H1 (cell line): ENCODE data around the gene RPP14. TPM values are rescaled to one million over a fixed set of nuclear protein-coding genes. Genes with fewer than 3 reads are reported as not detected.

ENCODE experiments used
- CTCF ChIA-PET: fragments of 300-600 bp; sonication (Branson Sonifier 250); formaldehyde crosslinking; loops from one replicate; lab custom pipeline; 2021; ENCODE audit not compliant: partially characterized antibody; lab: Charles Lee
- POLR2A ChIA-PET: fragments of 300-600 bp; sonication (Branson Sonifier 250); formaldehyde crosslinking; loops from one replicate; lab custom pipeline; 2021; ENCODE audit warnings: inconsistent platforms; ENCODE audit not compliant: partially characterized antibody; lab: Charles Lee
- DNase-seq, 2 experiments: peaks; one replicate each; pipeline versions ENCODE4 v3.0.0 to v3.0.0-alpha.2; 2010 to 2022; ENCODE audit warnings: low spot score in 2 of 2, low read depth in 1 of 2, mixed read lengths in 1 of 2
- FAIRE-seq: peaks from 2 replicates; lab custom pipeline; 2011; peaks lifted over from hg19 to GRCh38; lab: Jason Lieb, UNC
- H2AFZ ChIP-seq: 2 replicates; pipeline ENCODE4 v1.8.1; 2012; ENCODE audit warnings: low read length, inconsistent platforms
- H2AK5ac ChIP-seq: 2 replicates; pipeline ENCODE4 v1.6.1; 2013; ENCODE audit warnings: low read depth, low read length
- H2BK120ac ChIP-seq: replicated peaks from 2 replicates; pipeline ENCODE3; 2013; ENCODE audit warnings: low read depth, low read length, inconsistent platforms
- H2BK12ac ChIP-seq: 2 replicates; pipeline ENCODE4 v1.6.1; 2013; ENCODE audit warnings: low read depth, low read length
- H2BK15ac ChIP-seq: 2 replicates; pipeline ENCODE4 v1.6.1; 2013; ENCODE audit warnings: low read length
- H2BK20ac ChIP-seq: 2 replicates; pipeline ENCODE4 v1.6.1; 2013; ENCODE audit warnings: low read length
- H2BK5ac ChIP-seq: 2 replicates; pipeline ENCODE4 v1.6.1; 2013; ENCODE audit warnings: low read depth, low read length
- H3K14ac ChIP-seq: 2 replicates; pipeline ENCODE4 v1.6.1; 2013; ENCODE audit warnings: inconsistent platforms; ENCODE audit not compliant: insufficient read length
- H3K18ac ChIP-seq: 2 replicates; pipeline ENCODE4 v1.6.1; 2013; ENCODE audit warnings: low read length; ENCODE audit errors: extremely low read depth
- H3K23ac ChIP-seq: 2 replicates; pipeline ENCODE4 v1.6.1; 2013; ENCODE audit warnings: inconsistent platforms; ENCODE audit not compliant: insufficient read length
- H3K23me2 ChIP-seq: 2 replicates; pipeline ENCODE4 v1.6.1; 2013; ENCODE audit warnings: low read depth, low read length
- H3K27ac ChIP-seq: 2 replicates; pipeline ENCODE4 v1.6.1; 2011; ENCODE audit warnings: low read depth, low read length, inconsistent platforms
- H3K27me3 ChIP-seq, 4 experiments: replicated peaks in 1 of 4; 1 replicate in 1 of 4; 2 replicates in 3 of 4; pipeline versions ENCODE4 v1.6.1 to v1.8.1; 2011 to 2013; ENCODE audit warnings: low read length in 3 of 4, mild to moderate bottlenecking in 3 of 4, inconsistent platforms in 2 of 4, mixed read lengths in 2 of 4, moderate library complexity in 1 of 4; ENCODE audit not compliant: control insufficient read depth in 3 of 4, insufficient read depth in 3 of 4; ENCODE audit errors: extremely low read depth in 1 of 4
- H3K36me3 ChIP-seq, 4 experiments: 2 replicates each; pipeline versions ENCODE4 v1.6.1 to v1.8.1; 2011 to 2013; ENCODE audit warnings: mild to moderate bottlenecking in 4 of 4, low read length in 3 of 4, moderate library complexity in 2 of 4, control low read depth in 1 of 4, inconsistent platforms in 1 of 4; ENCODE audit not compliant: insufficient read depth in 4 of 4, control insufficient read depth in 2 of 4
- H3K4ac ChIP-seq: replicated peaks from 2 replicates; pipeline ENCODE3; 2013; ENCODE audit warnings: low read length, low read depth, mixed read lengths, inconsistent platforms; ENCODE audit not compliant: insufficient read length
- H3K4me1 ChIP-seq, 4 experiments: replicated peaks in 1 of 4; 1 replicate in 1 of 4; 2 replicates in 3 of 4; pipeline versions ENCODE4 v1.6.1 to v1.8.1; 2011 to 2013; ENCODE audit warnings: low read length in 3 of 4, inconsistent platforms in 2 of 4, mixed read lengths in 1 of 4; ENCODE audit not compliant: insufficient read depth in 4 of 4, control insufficient read depth in 3 of 4
- H3K4me2 ChIP-seq, 2 experiments: 2 replicates each; pipeline versions ENCODE4 v1.6.1 to v1.8.1; 2011 to 2013; ENCODE audit warnings: low read depth in 2 of 2, low read length in 2 of 2, control low read depth in 1 of 2, inconsistent platforms in 1 of 2, mild to moderate bottlenecking in 1 of 2; ENCODE audit not compliant: insufficient read depth in 1 of 2
- H3K4me3 ChIP-seq, 4 experiments: fragments of 200-600, 300-600 bp in 1 of 4; sonication (generic), shearing (Covaris generic), sonication (Bioruptor Twin) in 1 of 4; 2 replicates each; pipeline versions ENCODE4 v1.5.1 to v1.8.1; 2011 to 2016; ENCODE audit warnings: low read length in 4 of 4, low read depth in 3 of 4, control low read depth in 2 of 4, inconsistent platforms in 2 of 4, mild to moderate bottlenecking in 2 of 4, mixed read lengths in 1 of 4, moderate library complexity in 1 of 4; ENCODE audit not compliant: insufficient read depth in 2 of 4; ENCODE audit errors: extremely low read depth in 1 of 4
- H3K56ac ChIP-seq: replicated peaks from 2 replicates; pipeline ENCODE3; 2013; ENCODE audit warnings: low read depth, mild to moderate bottlenecking, mixed read lengths, low read length, inconsistent platforms; ENCODE audit not compliant: insufficient read length
- H3K79me1 ChIP-seq: 2 replicates; pipeline ENCODE4 v1.6.1; 2013; ENCODE audit warnings: low read depth, low read length, control low read depth
- H3K79me2 ChIP-seq, 2 experiments: 2 replicates each; pipeline versions ENCODE4 v1.6.1 to v1.8.1; 2012 to 2013; ENCODE audit warnings: low read length in 2 of 2, mild to moderate bottlenecking in 2 of 2, inconsistent platforms in 1 of 2; ENCODE audit not compliant: insufficient read depth in 2 of 2, control insufficient read depth in 1 of 2
- H3K9ac ChIP-seq, 4 experiments: replicated peaks in 1 of 4; 1 replicate in 1 of 4; 2 replicates in 3 of 4; pipeline versions ENCODE4 v1.6.1 to v1.8.1; 2011 to 2013; ENCODE audit warnings: low read depth in 3 of 4, low read length in 3 of 4, control low read depth in 2 of 4, mild to moderate bottlenecking in 2 of 4, moderate library complexity in 2 of 4, inconsistent platforms in 1 of 4; ENCODE audit errors: extremely low read depth in 1 of 4
- H3K9me3 ChIP-seq, 2 experiments: 2 replicates each; pipeline versions ENCODE4 v1.6.1 to v1.8.1; 2012 to 2013; ENCODE audit warnings: mild to moderate bottlenecking in 2 of 2, moderate library complexity in 2 of 2, control low read depth in 1 of 2, inconsistent platforms in 1 of 2, low read depth in 1 of 2, low read length in 1 of 2, mixed read lengths in 1 of 2; ENCODE audit not compliant: insufficient read depth in 2 of 2
- H4K20me1 ChIP-seq, 2 experiments: replicated peaks in 1 of 2; 2 replicates each; pipeline versions ENCODE3 to v1.8.1; 2011 to 2013; ENCODE audit warnings: inconsistent platforms in 2 of 2, low read length in 2 of 2, mild to moderate bottlenecking in 1 of 2; ENCODE audit not compliant: insufficient read depth in 2 of 2, control insufficient read depth in 1 of 2
- H4K5ac ChIP-seq: 2 replicates; pipeline ENCODE4 v1.6.1; 2013; ENCODE audit warnings: low read length, low read depth, mixed read lengths, inconsistent platforms; ENCODE audit not compliant: insufficient read length
- H4K8ac ChIP-seq: 2 replicates; pipeline ENCODE4 v1.8.0; 2013; ENCODE audit warnings: mild to moderate bottlenecking, moderate library complexity, low read length, inconsistent platforms; ENCODE audit not compliant: insufficient read depth; ENCODE audit errors: extremely low read depth
- H4K91ac ChIP-seq: replicated peaks from 2 replicates; pipeline ENCODE3; 2013; ENCODE audit warnings: low read length, mixed read lengths, inconsistent platforms; ENCODE audit not compliant: insufficient read length
- ATF2 ChIP-seq: IDR thresholded peaks from 2 replicates; pipeline ENCODE4 v1.6.1; 2012; ENCODE audit warnings: low read length, inconsistent platforms
- ATF3 ChIP-seq: IDR thresholded peaks from 2 replicates; pipeline ENCODE4 v1.6.1; 2011; ENCODE audit warnings: low read depth, mild to moderate bottlenecking, low read length; ENCODE audit not compliant: insufficient read depth
- EP300 ChIP-seq, 2 experiments: IDR thresholded peaks; 1 replicate in 1 of 2; 2 replicates in 1 of 2; pipeline ENCODE4 v1.6.1; 2011 to 2012; ENCODE audit warnings: low read depth in 2 of 2, low read length in 2 of 2, mild to moderate bottlenecking in 2 of 2, borderline replicate concordance in 1 of 2, inconsistent platforms in 1 of 2, moderate library complexity in 1 of 2
- JUND ChIP-seq: IDR thresholded peaks from 2 replicates; pipeline ENCODE4 v1.6.1; 2011; ENCODE audit warnings: mild to moderate bottlenecking, improper control_type of control experiment, low read length
- KDM1A ChIP-seq: fragments of 200-600, 300-600 bp; sonication (generic); IDR thresholded peaks from 2 replicates; pipeline ENCODE4 v1.7.1; 2016; ENCODE audit warnings: mild to moderate bottlenecking, low read length, borderline replicate concordance
- NRF1 ChIP-seq: IDR thresholded peaks from 2 replicates; pipeline ENCODE4 v1.6.1; 2011; ENCODE audit warnings: mild to moderate bottlenecking, low read depth, low read length, improper control_type of control experiment
- RFX5 ChIP-seq: IDR thresholded peaks from 2 replicates; pipeline ENCODE4 v1.6.1; 2011; ENCODE audit warnings: low read depth, low read length, improper control_type of control experiment, borderline replicate concordance
- RXRA ChIP-seq: IDR thresholded peaks from 2 replicates; pipeline ENCODE4 v1.6.1; 2011; ENCODE audit warnings: low read depth, mild to moderate bottlenecking, low read length, moderate library complexity; ENCODE audit not compliant: insufficient read depth
- SRF ChIP-seq: IDR thresholded peaks from 2 replicates; pipeline ENCODE4 v1.6.1; 2011; ENCODE audit warnings: mild to moderate bottlenecking, low read depth, low read length, moderate library complexity
- USF2 ChIP-seq: IDR thresholded peaks from 2 replicates; pipeline ENCODE4 v1.6.1; 2011; ENCODE audit warnings: low read length, improper control_type of control experiment
- WGBS, 2 experiments: shearing (Covaris generic) in 1 of 2; methylation state at CpG; one replicate each; pipeline versions ENCODE4 v1.1.6 to v1.1.7; 2013 to 2015; ENCODE audit warnings: low lambda C conversion rate in 2 of 2, mixed read lengths in 2 of 2, inconsistent platforms in 1 of 2, low coverage in 1 of 2, missing lambda C conversion rate in 1 of 2; ENCODE audit not compliant: insufficient replicate concordance in 2 of 2, insufficient coverage in 1 of 2, insufficient read length in 1 of 2; ENCODE audit errors: extremely low coverage in 1 of 2, missing lambda C conversion rate in 1 of 2; 5-methylcytosine and 5-hydroxymethylcytosine counted together
- polyA plus RNA-seq, 7 experiments: library from polyadenylated mRNA; depleted of rRNA in 3 of 7; stranded (reverse) in 5 of 7; unstranded in 2 of 7; fragments of >200 nt in 5 of 7; fragments of 200-250 nt in 2 of 7; gene quantifications; 1 replicate in 5 of 7; 2 replicates in 1 of 7; 4 replicates in 1 of 7; pipeline versions ENCODE4 v1.2.1 to v1.2.3, GENCODE V29; 2011 to 2013; ENCODE audit warnings: missing spikeins in 2 of 7, mixed read lengths in 2 of 7
- total RNA-seq: library from RNA; stranded (reverse); fragmentation: NEBNext Ultra II Directional; extraction: Animal tissue kit (Norgen Biotek cat#: 25700); gene quantifications from 2 replicates; pipeline ENCODE4 v1.2.1, GENCODE V29; 2021

The RPP14 gene
- total and polyA plus RNA-seq, 2 of the 8 experiments (the other 6 are each of a cell fraction or from before 2014, with no cell fraction given) = 11.7 to 23.4 TPM

- H3K4ac ChIP-seq = no peak overlapping the region
- no peak overlapping the region for H2AK5ac ChIP-seq
- WGBS, 2 experiments = 86% methylated on average over 2 of the region's 2 CpGs; no CpG with 5 or more reads in 1 of the 2 experiments
- H3K36me3 ChIP-seq = no peaks in the 10 kb centered on the region
- H2BK15ac ChIP-seq = no peak overlapping the region
- H3K56ac ChIP-seq = no peak overlapping the region
- TF ChIP-seq JUND (no peak), RXRA (no peak), USF2 (no peak), NRF1 (no peak), ATF2 (no peak), KDM1A (no peak), EP300 (IDR thresholded peaks at IDR 0.05; ENCODE audit: borderline replicate concordance in 1 of 2, low read depth in 2 of 2, low read length in 2 of 2) (no peak), ATF3 (no peak), RFX5 (no peak), SRF (no peak)
- H3K79me2 ChIP-seq = no peaks in the 10 kb centered on the region
- no peak overlapping the region for H4K8ac ChIP-seq
- no peak overlapping the region for H3K14ac ChIP-seq
- H2BK12ac ChIP-seq = no peak overlapping the region
- no peak overlapping the region for H3K18ac ChIP-seq
- FAIRE-seq (no peak), DNase-seq (no peak)
- H3K27ac ChIP-seq = no peak overlapping the region
- no peak overlapping the region for H2BK20ac ChIP-seq
- POLR2A ChIA-PET = interaction anchor here (0.6 to 2.7 kb wide), 5 partner anchors 12 to 103 kb away, joined by 3 to 8 read pairs (median 3); no protein-coding TSS in a partner anchor
- no peaks in the 10 kb centered on the region for H3K79me1 ChIP-seq
- no peaks in the 10 kb centered on the region for H3K27me3 ChIP-seq
- no peak overlapping the region for H3K9ac ChIP-seq
- H3K4me2 ChIP-seq = no peak overlapping the region
- CTCF ChIA-PET = interaction anchor here (0.9 to 12.7 kb wide), 7 partner anchors 8 to 160 kb away, joined by 3 to 104 read pairs (median 3); partner anchors contain the start of genes HTD2 and RPP14
- no peak overlapping the region for H2BK120ac ChIP-seq
- H4K20me1 ChIP-seq = no peaks in the 10 kb centered on the region
- no peak overlapping the region for H2BK5ac ChIP-seq
- no peak overlapping the region for H4K5ac ChIP-seq
- H3K4me3 ChIP-seq = no peak overlapping the region
- no peaks in the 10 kb centered on the region for H3K23me2 ChIP-seq
- H3K23ac ChIP-seq = no peak overlapping the region
- peaks cover 0 to 9% (median 9%) of the 10 kb centered on the region in 4 experiments; a peak in 5 of 7 replicates for H3K4me1 ChIP-seq
- no peaks in the 10 kb centered on the region for H3K9me3 ChIP-seq
- no peak overlapping the region for H4K91ac ChIP-seq
- no peak overlapping the region for H2AFZ ChIP-seq
Observed at GRCh38 chr3:58325525-58325992, 19.5 kb downstream of the RPP14 start.
